ENCODE data around the gene FAT1. TPM values are rescaled to one million over a fixed set of nuclear protein-coding genes. Genes with fewer than 3 reads are reported as not detected.
A peak's percentile ranks its signal among the peaks of the same experiment; 100 is the strongest.

Gene FAT1
- total RNA-seq, 4 donors from 2014 or later, result 321 to 477 (median 380) TPM

- TF ChIP-seq CTCF (IDR thresholded peaks at IDR 0.05) (no peak), POLR2A (IDR thresholded peaks at IDR 0.05) (no peak), POLR2AphosphoS5 (IDR thresholded peaks at IDR 0.05) (peak in 1 of 3 donors; percentile 9), EP300 (IDR thresholded peaks at IDR 0.05; ENCODE audit: low read depth) (no peak)
- Histone ChIP-seq H3K27me3 (no peaks in the 10 kb centered on the region), H3K27ac (peak overlapping the region; percentile 53 to 67 (median 59)), H3K4me1 (peaks cover 0 to 52% (median 21%) of the 10 kb centered on the region in 4 donors), H3K36me3 (no peaks in the 10 kb centered on the region), H3K9me3 (no peaks in the 10 kb centered on the region), H3K4me3 (no peak overlapping the region)
- no peak for DNase-seq
- in situ Hi-C loops (cut with MboI; ENCODE audit: low pct_ligation_motif_present in 1 of 4, low pct_unique_long_range_greater_than_20kb in 1 of 4, low sequenced_read_pairs in 3 of 4) (no loop called here), intact Hi-C loops (cut with DNase I; ENCODE audit: low total_unique reads) (no loop called here)
- WGBS, 2 donors (ENCODE audit: low coverage in 1 of 2), result 51 to 57% methylated on average over 2 of the region's 2 CpGs
These were observed 37.9 kb downstream of the FAT1 start for GRCh38 chr4:186685767-186686183.

- Histone ChIP-seq H3K36me3 (no peaks in the 10 kb centered on the region), H3K9me3 (no peaks in the 10 kb centered on the region), H3K4me3 (no peak overlapping the region), H3K27ac (peak overlapping the region; percentile 53 to 67 (median 59)), H3K4me1 (peaks cover 0 to 52% (median 21%) of the 10 kb centered on the region in 4 donors), H3K27me3 (no peaks in the 10 kb centered on the region)
- in situ Hi-C loops (cut with MboI; ENCODE audit: low pct_ligation_motif_present in 1 of 4, low pct_unique_long_range_greater_than_20kb in 1 of 4, low sequenced_read_pairs in 3 of 4), result no loop called here
- 61 to 85% methylated on average over 5 of the region's 5 CpGs for WGBS, 2 donors (ENCODE audit: low coverage in 1 of 2)
- intact Hi-C loops (cut with DNase I; ENCODE audit: low total_unique reads), result no loop called here
- no peak for TF ChIP-seq EP300 (IDR thresholded peaks at IDR 0.05; ENCODE audit: low read depth)
- no peak for TF ChIP-seq POLR2AphosphoS5 (IDR thresholded peaks at IDR 0.05)
- TF ChIP-seq POLR2A (IDR thresholded peaks at IDR 0.05), result no peak
- TF ChIP-seq CTCF (IDR thresholded peaks at IDR 0.05), result no peak
- no peak for DNase-seq
These were observed 38.8 kb downstream of the FAT1 start for GRCh38 chr4:186684889-186685309.

GRCh38 chr4:186684220-186684619, 39.4 kb downstream of the FAT1 start:
- TF ChIP-seq POLR2A (IDR thresholded peaks at IDR 0.05), result no peak
- no peak for TF ChIP-seq EP300 (IDR thresholded peaks at IDR 0.05; ENCODE audit: low read depth)
- no peak for TF ChIP-seq POLR2AphosphoS5 (IDR thresholded peaks at IDR 0.05)
- no peak for TF ChIP-seq CTCF (IDR thresholded peaks at IDR 0.05)
- DNase-seq, result no peak
- no peaks in the 10 kb centered on the region for H3K36me3 ChIP-seq
- no peaks in the 10 kb centered on the region for H3K9me3 ChIP-seq
- no peak overlapping the region for H3K4me3 ChIP-seq
- WGBS, 2 donors (ENCODE audit: low coverage in 1 of 2), result 80 to 87% methylated on average over 10 to 12 of the region's 12 CpGs
- H3K4me1 ChIP-seq, result peaks cover 0 to 48% (median 19%) of the 10 kb centered on the region in 4 donors
- H3K27ac ChIP-seq, result peak overlapping the region; percentile 53 to 67 (median 59)
- in situ Hi-C loops (cut with MboI; ENCODE audit: low pct_ligation_motif_present in 1 of 4, low pct_unique_long_range_greater_than_20kb in 1 of 4, low sequenced_read_pairs in 3 of 4), result no loop called here
- H3K27me3 ChIP-seq, result no peaks in the 10 kb centered on the region
- intact Hi-C loops (cut with DNase I; ENCODE audit: low total_unique reads), result no loop called here

- no peak overlapping the region for H3K27ac ChIP-seq
- TF ChIP-seq EP300 (IDR thresholded peaks at IDR 0.05; ENCODE audit: low read depth) (no peak), POLR2AphosphoS5 (IDR thresholded peaks at IDR 0.05) (no peak), CTCF (IDR thresholded peaks at IDR 0.05) (no peak), POLR2A (IDR thresholded peaks at IDR 0.05) (no peak)
- no peak for DNase-seq
- no peak overlapping the region for H3K4me3 ChIP-seq
- peaks cover 4 to 37% (median 5%) of the 10 kb centered on the region in 4 donors for H3K4me1 ChIP-seq
- intact Hi-C loops (cut with DNase I; ENCODE audit: low total_unique reads) (no loop called here), in situ Hi-C loops (cut with MboI; ENCODE audit: low pct_ligation_motif_present in 1 of 4, low pct_unique_long_range_greater_than_20kb in 1 of 4, low sequenced_read_pairs in 3 of 4) (no loop called here)
- H3K9me3 ChIP-seq, result no peaks in the 10 kb centered on the region
- no peaks in the 10 kb centered on the region for H3K36me3 ChIP-seq
- WGBS, 2 donors (ENCODE audit: low coverage in 1 of 2), result 73 to 86% methylated on average over 5 to 6 of the region's 6 CpGs
- no peaks in the 10 kb centered on the region for H3K27me3 ChIP-seq
These were observed 43.0 kb downstream of the FAT1 start for GRCh38 chr4:186680641-186681040.
